ENCODE data around the gene ADCK1.
A peak's percentile ranks its signal among the peaks of the same experiment; 100 is the strongest.

The ADCK1 gene

GRCh38 chr14:77804592-77804991, 4.7 kb downstream of the ADCK1 start:
- Histone ChIP-seq H3K27ac (ENCODE audit: low read length) (no peak overlapping the region), H2AFZ (ENCODE audit: low read depth, low read length) (no peak overlapping the region), H3K27me3 (ENCODE audit: low read depth, low read length) (no peaks in the 10 kb centered on the region), H3K4me1 (ENCODE audit: low read length) (peaks cover 12% of the 10 kb centered on the region), H3K4me2 (ENCODE audit: low read length) (no peak overlapping the region), H4K20me1 (ENCODE audit: insufficient read depth, low read length) (no peaks in the 10 kb centered on the region), H3K4me3 (ENCODE audit: low read length) (no peak overlapping the region), H3K9ac (ENCODE audit: low read length) (no peak overlapping the region), H3K79me2 (ENCODE audit: low read length) (no peaks in the 10 kb centered on the region), H3K9me3 (ENCODE audit: insufficient read depth, low read length) (no peaks in the 10 kb centered on the region), H3K36me3 (replicated peaks; ENCODE audit: low read depth, low read length) (no peaks in the 10 kb centered on the region)
- peak; percentile 68 for TF ChIP-seq CTCF (IDR thresholded peaks at IDR 0.05; ENCODE audit: low read depth, low read length)
- TF ChIP-seq EZH2phosphoT487 (IDR thresholded peaks at IDR 0.05; ENCODE audit: low read depth): no peak

GRCh38 chr14:77805706-77806105, 5.8 kb downstream of the ADCK1 start:
- H3K9ac ChIP-seq (ENCODE audit: low read length): no peak overlapping the region
- H3K9me3 ChIP-seq (ENCODE audit: insufficient read depth, low read length): no peaks in the 10 kb centered on the region
- no peaks in the 10 kb centered on the region for H4K20me1 ChIP-seq (ENCODE audit: insufficient read depth, low read length)
- no peak overlapping the region for H3K4me2 ChIP-seq (ENCODE audit: low read length)
- no peak overlapping the region for H3K4me3 ChIP-seq (ENCODE audit: low read length)
- H2AFZ ChIP-seq (ENCODE audit: low read depth, low read length): no peak overlapping the region
- peaks cover 12% of the 10 kb centered on the region for H3K4me1 ChIP-seq (ENCODE audit: low read length)
- no peaks in the 10 kb centered on the region for H3K79me2 ChIP-seq (ENCODE audit: low read length)
- no peaks in the 10 kb centered on the region for H3K27me3 ChIP-seq (ENCODE audit: low read depth, low read length)
- TF ChIP-seq CTCF (IDR thresholded peaks at IDR 0.05; ENCODE audit: low read depth, low read length) (no peak), EZH2phosphoT487 (IDR thresholded peaks at IDR 0.05; ENCODE audit: low read depth) (no peak)
- H3K36me3 ChIP-seq (replicated peaks; ENCODE audit: low read depth, low read length): no peaks in the 10 kb centered on the region
- no peak overlapping the region for H3K27ac ChIP-seq (ENCODE audit: low read length)

- peaks cover 12% of the 10 kb centered on the region for H3K4me1 ChIP-seq (ENCODE audit: low read length)
- no peak overlapping the region for H3K27ac ChIP-seq (ENCODE audit: low read length)
- H2AFZ ChIP-seq (ENCODE audit: low read depth, low read length): peak overlapping the region; percentile 67; the same call in 1 of the 2 replicates
- H3K27me3 ChIP-seq (ENCODE audit: low read depth, low read length): no peaks in the 10 kb centered on the region
- peak overlapping the region; percentile 53 for H3K4me2 ChIP-seq (ENCODE audit: low read length)
- no peaks in the 10 kb centered on the region for H3K9me3 ChIP-seq (ENCODE audit: insufficient read depth, low read length)
- no peak overlapping the region for H3K9ac ChIP-seq (ENCODE audit: low read length)
- TF ChIP-seq EZH2phosphoT487 (IDR thresholded peaks at IDR 0.05; ENCODE audit: low read depth): no peak
- no peak for TF ChIP-seq CTCF (IDR thresholded peaks at IDR 0.05; ENCODE audit: low read depth, low read length)
- H4K20me1 ChIP-seq (ENCODE audit: insufficient read depth, low read length): no peaks in the 10 kb centered on the region
- no peaks in the 10 kb centered on the region for H3K36me3 ChIP-seq (replicated peaks; ENCODE audit: low read depth, low read length)
- H3K79me2 ChIP-seq (ENCODE audit: low read length): no peaks in the 10 kb centered on the region
- H3K4me3 ChIP-seq (ENCODE audit: low read length): no peak overlapping the region
Measured at GRCh38 chr14:77808250-77808649, 8.3 kb downstream of the ADCK1 start.

- H3K4me3 ChIP-seq (ENCODE audit: low read length): no peak overlapping the region
- no peaks in the 10 kb centered on the region for H3K27me3 ChIP-seq (ENCODE audit: low read depth, low read length)
- no peaks in the 10 kb centered on the region for H4K20me1 ChIP-seq (ENCODE audit: insufficient read depth, low read length)
- no peaks in the 10 kb centered on the region for H3K79me2 ChIP-seq (ENCODE audit: low read length)
- no peak overlapping the region for H3K9ac ChIP-seq (ENCODE audit: low read length)
- no peaks in the 10 kb centered on the region for H3K36me3 ChIP-seq (replicated peaks; ENCODE audit: low read depth, low read length)
- H3K27ac ChIP-seq (ENCODE audit: low read length): no peak overlapping the region
- peaks cover 12% of the 10 kb centered on the region for H3K4me1 ChIP-seq (ENCODE audit: low read length)
- TF ChIP-seq EZH2phosphoT487 (IDR thresholded peaks at IDR 0.05; ENCODE audit: low read depth) (no peak), CTCF (IDR thresholded peaks at IDR 0.05; ENCODE audit: low read depth, low read length) (no peak)
- H3K4me2 ChIP-seq (ENCODE audit: low read length): no peak overlapping the region
- H3K9me3 ChIP-seq (ENCODE audit: insufficient read depth, low read length): no peaks in the 10 kb centered on the region
- H2AFZ ChIP-seq (ENCODE audit: low read depth, low read length): no peak overlapping the region
Measured at GRCh38 chr14:77809011-77809410, 9.1 kb downstream of the ADCK1 start.

All from OCI-LY3 (cell line).